NCI-H524 treated with DMSO at 0.1 percent for 48 hours (cell line): Measurements from ENCODE around the gene PRTFDC1.

Experiments used
- DNase-seq: peaks from one replicate; lab custom pipeline; 2025; lab: John Stamatoyannopoulos, UW

Gene PRTFDC1

GRCh38 chr10:24872049-24872789 lies 80.2 kb downstream of the PRTFDC1 start:
- no peak for DNase-seq

GRCh38 chr10:24871011-24871935 lies 81.1 kb downstream of the PRTFDC1 start:
- no peak for DNase-seq

GRCh38 chr10:24869354-24870015 lies 82.9 kb downstream of the PRTFDC1 start:
- no peak for DNase-seq

- DNase-seq: no peak
These were observed 85.5 kb downstream of the PRTFDC1 start for GRCh38 chr10:24866604-24867583.

- DNase-seq: no peak
These were observed 86.6 kb downstream of the PRTFDC1 start for GRCh38 chr10:24865783-24866182.

GRCh38 chr10:24862589-24862988 lies 89.8 kb downstream of the PRTFDC1 start:
- no peak for DNase-seq

GRCh38 chr10:24858288-24859270 lies 93.8 kb downstream of the PRTFDC1 start:
- no peak for DNase-seq

GRCh38 chr10:24857031-24857725 lies 95.2 kb downstream of the PRTFDC1 start:
- no peak for DNase-seq

GRCh38 chr10:24854256-24854655 lies 98.2 kb downstream of the PRTFDC1 start:
- no peak for DNase-seq

GRCh38 chr10:24853661-24854060 lies 98.7 kb downstream of the PRTFDC1 start:
- no peak for DNase-seq

- DNase-seq: no peak
These were observed 100.8 kb downstream of the PRTFDC1 start for GRCh38 chr10:24851629-24852028.

- no peak for DNase-seq
These were observed 101.6 kb downstream of the PRTFDC1 start for GRCh38 chr10:24850727-24851296.

GRCh38 chr10:24849501-24850299 lies 102.7 kb downstream of the PRTFDC1 start:
- DNase-seq: no peak

- no peak for DNase-seq
These were observed 103.4 kb downstream of the PRTFDC1 start for GRCh38 chr10:24849051-24849450.

GRCh38 chr10:24848195-24848594 lies 104.2 kb downstream of the PRTFDC1 start:
- DNase-seq: no peak

- no peak for DNase-seq
These were observed 105.0 kb downstream of the PRTFDC1 start for GRCh38 chr10:24847112-24848070.

GRCh38 chr10:24844742-24845141 lies 107.7 kb downstream of the PRTFDC1 start:
- DNase-seq: no peak
